HG03432 (cell line): ENCODE data around the gene MRI1.
"Not testable (repeated sequence)": the region's sequence is repeated elsewhere in the genome, so short reads cannot be mapped to it uniquely, and the experiment has no call there.

ENCODE experiments used
- ATAC-seq: cut with Tn5 transposase; IDR thresholded peaks from one replicate; pipeline ENCODE4 v1.9.1; 2021; ENCODE audit warnings: mild to moderate bottlenecking, moderate library complexity; ENCODE audit not compliant: unreplicated experiment

Gene MRI1

GRCh38 chr19:13793317-13793716, 29.0 kb downstream of the MRI1 start:
- ATAC-seq: not testable (repeated sequence)

GRCh38 chr19:13794398-13794756, 30.1 kb downstream of the MRI1 start:
- no peak for ATAC-seq

- peak; percentile 91 for ATAC-seq
Measured at GRCh38 chr19:13794757-13795589, 30.7 kb downstream of the MRI1 start, which contains the start of gene ZSWIM4. TSS of gene ZSWIM4 (plus strand) at chr19:13795443. CDS start at chr19:13795649, 206 bp downstream.

- ATAC-seq: peak; percentile 44
Measured at GRCh38 chr19:13795595-13796300, 31.4 kb downstream of the MRI1 start.

GRCh38 chr19:13796301-13797057, 32.2 kb downstream of the MRI1 start:
- ATAC-seq: no peak

GRCh38 chr19:13797058-13797440, 32.7 kb downstream of the MRI1 start:
- no peak for ATAC-seq

- no peak for ATAC-seq
Measured at GRCh38 chr19:13797870-13798269, 33.5 kb downstream of the MRI1 start.

- ATAC-seq: no peak
Measured at GRCh38 chr19:13799669-13800068, 35.3 kb downstream of the MRI1 start.

- ATAC-seq: no peak
Measured at GRCh38 chr19:13803038-13803437, 38.7 kb downstream of the MRI1 start.

GRCh38 chr19:13804830-13805683, 40.7 kb downstream of the MRI1 start:
- no peak for ATAC-seq

GRCh38 chr19:13806728-13807127, 42.4 kb downstream of the MRI1 start:
- no peak for ATAC-seq

GRCh38 chr19:13807421-13808021, 43.2 kb downstream of the MRI1 start:
- no peak for ATAC-seq

- ATAC-seq: no peak
Measured at GRCh38 chr19:13808856-13809255, 44.5 kb downstream of the MRI1 start.

GRCh38 chr19:13812544-13812943, 48.2 kb downstream of the MRI1 start:
- ATAC-seq: no peak

GRCh38 chr19:13813147-13813546, 48.8 kb downstream of the MRI1 start:
- ATAC-seq: no peak

- ATAC-seq: no peak
Measured at GRCh38 chr19:13814550-13814949, 50.2 kb downstream of the MRI1 start.

- no peak for ATAC-seq
Measured at GRCh38 chr19:13817018-13817614, 52.8 kb downstream of the MRI1 start.

GRCh38 chr19:13817615-13818371, 53.5 kb downstream of the MRI1 start:
- ATAC-seq: no peak

GRCh38 chr19:13819238-13819637, 54.9 kb downstream of the MRI1 start:
- ATAC-seq: no peak
